Right atrium auricular region (tissue), 2 donors: ENCODE measurements around the gene RAPGEF1. TPM values are rescaled to one million over a fixed set of nuclear protein-coding genes. Genes with fewer than 3 reads are reported as not detected.
A peak's percentile ranks its signal among the peaks of the same experiment; 100 is the strongest.

Source experiments
- DNase-seq: peaks from one replicate; pipeline ENCODE4 v3.0.0-alpha.2; 2019; ENCODE audit warnings: low spot score
- H3K27ac ChIP-seq, 2 donors: fragments of 200-600 bp; sonication (generic); 1 replicate in 1 of 2; 2 replicates in 1 of 2; pipeline ENCODE4 v1.5.1; 2016 to 2019
- H3K27me3 ChIP-seq, 2 donors: fragments of 200-600 bp; sonication (generic); one replicate each; pipeline versions ENCODE4 v1.5.1 to v1.6.0; 2017 to 2019
- H3K36me3 ChIP-seq: fragments of 200-600 bp; sonication (generic); one replicate; pipeline ENCODE4 v1.5.1; 2016
- H3K4me1 ChIP-seq, 2 donors: fragments of 200-600 bp; sonication (generic); one replicate each; pipeline versions ENCODE4 v1.5.1 to v1.6.0; 2017 to 2019
- H3K4me3 ChIP-seq, 2 donors: fragments of 200-600 bp; sonication (generic); 1 replicate in 1 of 2; 2 replicates in 1 of 2; pipeline ENCODE4 v1.5.1; 2017 to 2019; ENCODE audit warnings: mild to moderate bottlenecking in 1 of 2, moderate library complexity in 1 of 2
- H3K9me3 ChIP-seq, 2 donors: fragments of 200-600 bp; sonication (generic); one replicate each; pipeline ENCODE4 v1.5.1; 2019
- total RNA-seq, 2 donors: library from RNA; depleted of rRNA; stranded (reverse); fragments of >200 nt; gene quantifications; one replicate each; pipeline ENCODE4 v1.1.0, GENCODE V29; 2016
- TF ChIP-seq, protein P1 (sequence below), 2 donors: fragments of 200-600 bp; sonication (generic); IDR thresholded peaks; one replicate each; pipeline ENCODE4 v1.5.1; 2019; ENCODE audit warnings: antibody characterized with exemption in 2 of 2

RAPGEF1 gene
- total RNA-seq, 2 donors from 2014 or later: 59.5 to 65.1 TPM

DNA sequence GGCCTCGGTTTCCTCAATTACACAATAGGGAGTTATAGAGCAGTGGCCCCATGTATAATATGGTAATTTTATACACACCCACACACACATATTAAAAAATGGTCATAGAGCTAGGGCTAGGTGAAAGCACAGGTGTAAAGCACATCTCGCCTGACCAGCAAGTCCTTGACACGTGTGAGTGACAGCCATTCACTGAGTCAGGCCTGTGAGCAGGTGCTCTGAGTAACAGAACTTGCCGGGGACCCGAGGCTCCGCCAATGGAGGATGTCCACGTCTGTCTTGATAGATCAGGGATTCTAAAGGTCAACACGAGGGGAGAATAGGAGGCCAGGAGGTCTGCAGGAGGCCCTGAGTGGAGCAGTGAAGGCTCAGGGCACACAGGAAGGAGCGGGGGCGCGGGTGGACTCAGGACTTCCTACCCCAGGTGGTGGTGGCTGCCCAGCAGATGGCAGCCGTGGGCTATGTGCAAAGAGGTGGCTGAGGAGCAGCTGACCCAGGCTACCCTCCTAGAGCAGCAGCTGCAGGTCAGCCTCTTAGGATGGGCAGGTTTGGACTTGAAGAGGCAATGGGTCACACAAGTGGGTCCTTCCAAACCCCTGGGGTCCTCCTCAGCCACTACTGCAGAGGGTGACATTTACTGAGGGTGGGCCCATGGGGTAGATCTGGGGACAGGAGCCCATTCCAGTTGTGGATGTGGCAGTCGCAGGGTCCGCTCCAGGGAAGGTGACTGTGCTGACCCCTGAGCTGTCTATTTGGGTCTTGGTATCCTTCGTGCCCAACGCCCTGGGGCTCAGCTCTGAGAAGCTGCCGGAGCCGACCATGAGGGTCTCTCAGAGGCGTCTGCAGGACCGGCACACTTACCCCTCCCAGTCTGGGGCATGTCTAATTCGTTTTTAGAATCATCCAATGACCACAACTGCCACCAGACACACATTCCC is 148.7 kb downstream of the RAPGEF1 start:
- H3K27ac ChIP-seq: no peak overlapping the region
- TF ChIP-seq, protein P1, sequence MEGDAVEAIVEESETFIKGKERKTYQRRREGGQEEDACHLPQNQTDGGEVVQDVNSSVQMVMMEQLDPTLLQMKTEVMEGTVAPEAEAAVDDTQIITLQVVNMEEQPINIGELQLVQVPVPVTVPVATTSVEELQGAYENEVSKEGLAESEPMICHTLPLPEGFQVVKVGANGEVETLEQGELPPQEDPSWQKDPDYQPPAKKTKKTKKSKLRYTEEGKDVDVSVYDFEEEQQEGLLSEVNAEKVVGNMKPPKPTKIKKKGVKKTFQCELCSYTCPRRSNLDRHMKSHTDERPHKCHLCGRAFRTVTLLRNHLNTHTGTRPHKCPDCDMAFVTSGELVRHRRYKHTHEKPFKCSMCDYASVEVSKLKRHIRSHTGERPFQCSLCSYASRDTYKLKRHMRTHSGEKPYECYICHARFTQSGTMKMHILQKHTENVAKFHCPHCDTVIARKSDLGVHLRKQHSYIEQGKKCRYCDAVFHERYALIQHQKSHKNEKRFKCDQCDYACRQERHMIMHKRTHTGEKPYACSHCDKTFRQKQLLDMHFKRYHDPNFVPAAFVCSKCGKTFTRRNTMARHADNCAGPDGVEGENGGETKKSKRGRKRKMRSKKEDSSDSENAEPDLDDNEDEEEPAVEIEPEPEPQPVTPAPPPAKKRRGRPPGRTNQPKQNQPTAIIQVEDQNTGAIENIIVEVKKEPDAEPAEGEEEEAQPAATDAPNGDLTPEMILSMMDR (IDR thresholded peaks at IDR 0.05): peak; percentile 64 to 91
- peaks cover 47% of the 10 kb centered on the region for H3K36me3 ChIP-seq
- H3K4me3 ChIP-seq: no peak overlapping the region
- H3K4me1 ChIP-seq: peaks cover 0 to 23% of the 10 kb centered on the region in 2 donors
- DNase-seq: peak; percentile 76
- no peaks in the 10 kb centered on the region for H3K9me3 ChIP-seq
- no peaks in the 10 kb centered on the region for H3K27me3 ChIP-seq

DNA sequence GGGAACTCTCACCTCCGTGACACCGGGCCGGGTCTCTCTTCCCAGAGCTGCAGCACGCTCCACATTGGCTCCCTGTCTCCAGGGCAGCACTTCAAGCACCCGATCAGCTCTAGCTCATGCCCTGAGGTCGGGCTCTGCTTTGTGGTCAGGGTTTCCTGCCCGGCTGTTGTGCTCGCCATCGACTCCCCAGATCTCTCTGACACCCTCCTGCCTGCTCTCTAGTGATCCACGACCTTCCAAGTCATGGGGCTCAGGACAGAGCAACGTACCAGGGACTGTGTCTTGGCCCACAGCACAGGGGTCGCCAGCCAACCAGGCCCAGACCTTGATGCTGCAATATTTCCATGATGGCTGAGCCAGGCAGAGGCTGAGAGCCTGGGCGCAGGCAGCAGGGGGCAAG is 149.4 kb downstream of the RAPGEF1 start:
- TF ChIP-seq, protein P1 (IDR thresholded peaks at IDR 0.05): no peak
- H3K9me3 ChIP-seq: no peaks in the 10 kb centered on the region
- no peak for DNase-seq
- H3K27me3 ChIP-seq: no peaks in the 10 kb centered on the region
- H3K27ac ChIP-seq: no peak overlapping the region
- H3K4me1 ChIP-seq: peaks cover 0 to 23% of the 10 kb centered on the region in 2 donors
- no peak overlapping the region for H3K4me3 ChIP-seq
- H3K36me3 ChIP-seq: peaks cover 40% of the 10 kb centered on the region

DNA sequence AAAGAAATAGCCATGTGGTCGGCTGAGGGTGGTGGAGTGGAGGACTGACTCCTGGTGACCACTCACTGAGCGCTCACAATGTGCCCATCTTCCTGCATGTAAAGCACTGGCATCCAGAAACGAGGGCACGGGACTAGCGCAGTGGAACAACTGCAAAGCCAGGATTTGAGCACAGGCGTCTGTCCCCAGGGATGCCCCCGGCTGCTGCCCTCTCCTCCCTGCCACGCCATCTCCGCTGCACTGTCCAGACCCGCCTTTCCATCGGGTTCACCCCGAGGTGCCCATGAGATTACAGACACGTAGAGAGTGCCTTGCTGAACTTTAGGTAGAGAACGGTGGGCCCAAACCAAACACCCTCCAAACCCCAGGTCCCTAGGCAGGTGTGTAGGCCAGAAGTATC is 149.9 kb downstream of the RAPGEF1 start:
- peaks cover 35% of the 10 kb centered on the region for H3K36me3 ChIP-seq
- no peaks in the 10 kb centered on the region for H3K9me3 ChIP-seq
- H3K4me3 ChIP-seq: no peak overlapping the region
- H3K27ac ChIP-seq: no peak overlapping the region
- TF ChIP-seq, protein P1 (IDR thresholded peaks at IDR 0.05): no peak
- peaks cover 0 to 23% of the 10 kb centered on the region in 2 donors for H3K4me1 ChIP-seq
- no peaks in the 10 kb centered on the region for H3K27me3 ChIP-seq
- no peak for DNase-seq

DNA sequence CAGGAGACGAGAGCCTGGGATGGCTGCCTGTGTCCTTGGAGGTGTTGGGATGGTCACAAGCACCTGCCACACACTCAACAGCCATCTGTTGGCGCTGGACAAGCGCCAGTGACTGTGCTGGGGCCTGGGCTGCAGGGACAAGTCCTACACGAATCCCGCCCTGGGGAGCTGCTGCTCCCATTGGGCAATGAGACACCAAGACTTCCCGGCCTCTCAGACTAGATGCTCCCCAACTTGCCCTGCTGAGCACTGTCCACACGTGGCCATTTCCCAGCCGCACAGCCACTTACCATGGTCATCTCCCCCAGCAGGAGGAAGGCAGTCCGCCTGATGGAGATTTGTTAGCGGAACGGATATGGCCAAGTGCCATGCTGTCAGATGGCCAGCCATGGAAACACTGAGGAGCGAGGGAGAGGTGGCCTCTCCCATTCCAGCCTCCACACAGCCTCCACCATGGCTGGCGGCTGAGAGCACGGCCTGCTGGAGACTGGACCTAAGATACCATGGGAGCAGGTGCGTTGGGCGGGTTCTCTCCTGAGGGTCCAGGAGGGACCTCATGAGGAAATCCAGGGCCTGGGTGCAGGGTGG is 150.7 kb downstream of the RAPGEF1 start:
- Histone ChIP-seq H3K27me3 (no peaks in the 10 kb centered on the region), H3K4me3 (no peak overlapping the region), H3K4me1 (peaks cover 0 to 23% of the 10 kb centered on the region in 2 donors), H3K36me3 (peaks cover 32% of the 10 kb centered on the region), H3K9me3 (no peaks in the 10 kb centered on the region), H3K27ac (peak overlapping the region; percentile 51 to 67)
- TF ChIP-seq, protein P1 (IDR thresholded peaks at IDR 0.05): no peak
- DNase-seq: no peak

DNA sequence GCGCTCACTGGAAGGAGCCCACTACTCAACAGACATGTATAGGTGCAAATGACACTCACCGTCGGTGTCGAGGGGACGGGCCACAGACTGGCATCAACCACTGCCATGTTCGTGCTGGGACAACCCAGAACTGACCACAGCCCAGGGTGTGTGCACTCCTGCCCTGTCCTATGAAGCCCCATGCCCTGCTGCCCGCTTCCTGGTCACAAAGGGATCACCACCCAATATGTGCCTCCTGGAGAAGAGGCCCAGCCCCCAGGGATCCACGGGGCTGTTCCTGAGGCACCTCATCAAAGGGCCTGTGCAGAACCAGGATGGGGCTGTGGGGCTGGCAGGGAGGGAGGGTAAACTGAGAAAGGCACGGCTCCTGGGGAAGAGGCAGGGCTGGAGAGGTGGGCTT is 151.5 kb downstream of the RAPGEF1 start:
- Histone ChIP-seq H3K4me3 (no peak overlapping the region), H3K4me1 (peaks cover 0 to 23% of the 10 kb centered on the region in 2 donors), H3K36me3 (peaks cover 34% of the 10 kb centered on the region), H3K9me3 (no peaks in the 10 kb centered on the region), H3K27me3 (no peaks in the 10 kb centered on the region), H3K27ac (peak overlapping the region; percentile 56 to 67)
- TF ChIP-seq, protein P1 (IDR thresholded peaks at IDR 0.05): no peak
- no peak for DNase-seq
